ENCODE results near the gene CCDC38.
A peak's percentile ranks its signal among the peaks of the same experiment; 100 is the strongest.

Gene CCDC38

DNA sequence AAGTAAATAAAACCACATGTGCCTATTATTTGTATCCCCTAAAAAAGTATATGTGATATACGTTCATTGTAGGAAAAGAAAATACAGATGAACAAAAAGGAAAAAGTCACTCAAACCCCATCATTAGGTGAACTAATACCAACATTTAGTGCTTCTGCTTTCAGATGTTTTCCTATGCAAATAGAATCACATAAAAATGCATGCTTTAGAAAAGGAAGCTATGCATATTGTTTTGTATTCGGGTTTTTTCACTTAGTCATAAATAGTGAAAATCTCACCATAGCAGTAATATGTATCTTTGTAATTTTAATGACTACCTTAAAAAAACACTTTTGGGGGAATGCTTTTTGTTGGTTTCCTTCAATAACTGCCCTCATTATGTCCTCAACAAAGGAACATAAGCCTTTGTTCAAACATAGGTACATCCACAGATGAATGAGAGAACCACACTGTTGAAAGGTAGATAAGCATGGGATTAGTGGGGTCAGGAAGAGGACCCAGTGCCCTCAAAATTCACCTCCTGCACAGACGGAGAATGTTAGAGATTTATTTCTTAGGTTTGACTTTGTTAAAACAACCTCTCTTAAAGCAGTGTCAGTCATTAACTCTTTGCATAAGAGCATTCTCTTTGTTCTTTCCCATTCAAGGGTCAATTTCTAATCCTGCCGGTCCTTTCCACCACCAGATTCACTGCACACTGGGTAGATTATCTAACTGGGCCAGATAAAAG, 7.2 kb upstream of the CCDC38 start:
- H3K9me3 Mint-ChIP-seq, result no peaks in the 10 kb centered on the region
- H3K27ac Mint-ChIP-seq, result no peak overlapping the region
- no peak overlapping the region for H3K4me3 Mint-ChIP-seq
- H3K27me3 Mint-ChIP-seq, result peaks cover 7 to 14% of the 10 kb centered on the region in 2 donors
- H3K4me1 Mint-ChIP-seq (ENCODE audit: low read depth in 2 of 2), result no peaks in the 10 kb centered on the region
- no peak for ATAC-seq (replicated peaks)
- no peak for DNase-seq
- no peaks in the 10 kb centered on the region for H3K36me3 Mint-ChIP-seq (ENCODE audit: insufficient read depth)

DNA sequence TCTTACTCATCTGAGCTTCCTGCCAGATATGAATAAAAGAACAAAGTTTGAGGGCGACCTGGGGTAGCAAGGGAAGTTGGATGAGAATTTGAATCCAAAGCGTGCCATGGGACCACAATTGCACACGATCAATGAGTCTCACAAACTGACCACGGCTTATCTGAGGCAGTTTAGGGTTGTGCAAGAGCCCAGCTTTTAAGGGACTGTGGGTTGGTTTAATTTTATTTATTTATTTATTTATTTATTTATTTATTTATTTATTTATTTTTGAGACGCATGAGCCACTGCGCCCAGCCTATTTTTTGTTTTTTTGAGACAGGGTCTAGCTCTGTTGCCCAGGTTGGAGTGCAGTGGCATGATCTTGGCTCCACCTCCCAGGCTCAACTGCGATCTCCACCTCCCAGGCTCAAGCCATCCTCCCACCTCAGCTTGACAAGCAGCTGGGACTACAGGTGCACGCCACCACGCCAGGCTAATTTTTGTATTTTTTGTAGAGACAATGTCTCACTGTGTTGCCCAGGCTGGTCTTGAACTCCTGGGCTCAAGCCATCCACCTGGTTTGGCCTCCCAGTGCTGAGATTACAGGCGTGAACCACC, 1.8 kb upstream of the CCDC38 start:
- Mint-ChIP-seq H3K36me3 (ENCODE audit: insufficient read depth) (peaks cover 5% of the 10 kb centered on the region), H3K4me1 (ENCODE audit: low read depth in 2 of 2) (peaks cover 5 to 6% of the 10 kb centered on the region in 2 donors), H3K9me3 (no peaks in the 10 kb centered on the region), H3K27ac (no peak overlapping the region), H3K27me3 (no peaks in the 10 kb centered on the region), H3K4me3 (peak overlapping the region; percentile 91 to 95)
- no peak for ATAC-seq (replicated peaks)
- no peak for DNase-seq

DNA sequence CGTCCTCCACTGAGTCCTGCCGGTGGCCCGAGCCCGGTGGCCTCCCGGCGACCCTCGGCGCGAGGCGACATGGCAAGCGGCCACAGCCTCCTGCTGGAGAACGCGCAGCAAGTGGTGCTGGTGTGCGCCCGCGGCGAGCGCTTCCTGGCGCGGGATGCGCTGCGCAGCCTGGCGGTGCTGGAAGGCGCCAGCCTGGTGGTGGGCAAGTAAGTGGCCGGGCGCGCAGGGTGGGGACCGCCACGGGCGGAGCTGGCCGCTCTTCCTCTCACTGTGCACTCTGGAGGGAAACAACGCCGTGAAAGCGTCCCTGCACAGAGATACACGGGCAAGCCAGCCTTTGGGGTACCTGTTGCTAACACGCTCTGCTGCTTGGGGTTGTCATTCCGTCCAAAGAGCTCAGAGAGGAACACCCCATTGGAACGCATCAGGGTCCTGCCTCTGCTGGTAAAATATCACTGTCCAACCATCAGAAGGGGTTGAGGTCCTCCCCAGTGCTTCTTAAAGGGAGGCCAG, 972 bp upstream of the CCDC38 start, which contains the start of gene AMDHD1:
Gene AMDHD1 (plus strand): TSS at position 2 of the 513 bp plus-strand sequence. CDS start 68 bp downstream, at position 70.
- H3K4me1 Mint-ChIP-seq (ENCODE audit: low read depth in 2 of 2), result peaks cover 5 to 6% of the 10 kb centered on the region in 2 donors
- ATAC-seq (replicated peaks) (peak; percentile 73), DNase-seq (peak; percentile 39 to 50 (median 48))
- H3K36me3 Mint-ChIP-seq (ENCODE audit: insufficient read depth), result peaks cover 5% of the 10 kb centered on the region
- peak within 1 kb of the TSS; percentile 91 to 95 for H3K4me3 Mint-ChIP-seq
- H3K27me3 Mint-ChIP-seq, result no peaks in the 10 kb centered on the region
- H3K9me3 Mint-ChIP-seq, result no peaks in the 10 kb centered on the region
- peak within 1 kb of the TSS; percentile 93 for H3K27ac Mint-ChIP-seq

DNA sequence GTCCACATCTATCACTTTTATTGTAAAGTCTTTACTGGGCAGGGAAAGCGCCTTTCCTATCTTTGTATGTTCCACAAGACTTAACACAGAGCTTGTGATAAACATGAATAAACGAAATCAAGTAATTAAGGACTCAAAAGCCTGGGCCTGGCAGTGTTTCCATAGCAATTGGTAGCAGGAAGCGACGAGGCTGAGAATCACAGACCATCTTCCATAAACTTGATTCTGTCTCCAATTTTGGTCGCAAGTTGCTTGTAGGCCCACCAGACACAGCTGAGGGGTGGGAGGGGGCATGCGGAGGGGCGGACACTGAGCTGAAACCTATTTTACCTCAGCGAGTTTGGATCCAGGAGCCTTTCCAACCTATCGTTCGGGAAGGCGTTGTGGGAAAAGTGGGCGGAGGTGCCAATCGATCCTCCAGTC, 302 bp downstream of the CCDC38 start:
- H3K9me3 Mint-ChIP-seq, result no peaks in the 10 kb centered on the region
- peak overlapping the region; percentile 93 for H3K27ac Mint-ChIP-seq
- H3K4me1 Mint-ChIP-seq (ENCODE audit: low read depth in 2 of 2), result peaks cover 5 to 6% of the 10 kb centered on the region in 2 donors
- H3K27me3 Mint-ChIP-seq, result no peaks in the 10 kb centered on the region
- no peak for DNase-seq
- H3K4me3 Mint-ChIP-seq, result peak overlapping the region; percentile 91 to 95
- H3K36me3 Mint-ChIP-seq (ENCODE audit: insufficient read depth), result peaks cover 5% of the 10 kb centered on the region
- no peak for ATAC-seq (replicated peaks)

DNA sequence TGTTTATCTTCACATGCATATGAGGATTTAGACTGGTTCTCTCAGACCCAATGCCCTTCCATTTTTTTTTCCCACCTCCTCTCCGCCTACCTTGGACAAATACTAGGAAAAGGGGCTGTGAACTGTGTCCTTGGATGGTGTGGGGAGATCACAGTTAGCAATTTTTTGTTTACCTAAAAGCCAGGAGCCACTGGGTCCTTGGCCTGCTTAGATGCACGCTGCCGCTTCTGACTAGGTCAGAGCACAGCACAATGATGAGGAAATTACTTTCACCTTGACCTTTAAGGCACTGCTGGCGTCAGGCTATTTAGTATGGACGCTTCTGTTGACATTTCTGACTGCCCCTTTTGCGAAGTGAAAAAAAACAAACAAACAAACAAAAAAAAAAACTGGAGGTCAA, 1.9 kb downstream of the CCDC38 start:
- ATAC-seq (replicated peaks) (no peak), DNase-seq (no peak)
- Mint-ChIP-seq H3K9me3 (no peaks in the 10 kb centered on the region), H3K36me3 (ENCODE audit: insufficient read depth) (peaks cover 5% of the 10 kb centered on the region), H3K27ac (peak overlapping the region in 1 of 2 donors; percentile 56), H3K4me3 (no peak overlapping the region), H3K4me1 (ENCODE audit: low read depth in 2 of 2) (peaks cover 5 to 6% of the 10 kb centered on the region in 2 donors), H3K27me3 (no peaks in the 10 kb centered on the region)

DNA sequence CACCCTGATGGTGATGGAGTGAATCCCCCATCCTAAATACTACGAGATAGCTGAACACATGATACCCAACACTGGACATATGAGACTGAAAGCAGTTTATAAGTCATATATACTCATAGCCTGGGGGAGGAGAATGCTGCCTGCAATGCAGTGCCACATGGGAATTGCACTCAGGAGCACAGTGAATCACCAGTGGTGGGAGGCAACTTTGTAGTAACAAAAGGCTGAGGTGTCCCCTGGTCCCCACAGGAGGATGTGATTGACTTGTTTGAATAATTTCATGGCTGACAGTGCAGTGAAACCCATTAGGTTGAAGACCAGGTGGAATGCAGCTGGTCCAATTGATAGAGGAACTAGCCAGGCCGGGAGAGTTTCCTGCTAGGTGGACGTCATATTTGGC, 20.2 kb downstream of the CCDC38 start:
- Mint-ChIP-seq H3K4me1 (ENCODE audit: low read depth in 2 of 2) (no peaks in the 10 kb centered on the region), H3K36me3 (ENCODE audit: insufficient read depth) (no peaks in the 10 kb centered on the region), H3K9me3 (no peaks in the 10 kb centered on the region), H3K27ac (no peak overlapping the region), H3K4me3 (no peak overlapping the region), H3K27me3 (peaks cover 4 to 6% of the 10 kb centered on the region in 2 donors)
- no peak for DNase-seq
- no peak for ATAC-seq (replicated peaks)

DNA sequence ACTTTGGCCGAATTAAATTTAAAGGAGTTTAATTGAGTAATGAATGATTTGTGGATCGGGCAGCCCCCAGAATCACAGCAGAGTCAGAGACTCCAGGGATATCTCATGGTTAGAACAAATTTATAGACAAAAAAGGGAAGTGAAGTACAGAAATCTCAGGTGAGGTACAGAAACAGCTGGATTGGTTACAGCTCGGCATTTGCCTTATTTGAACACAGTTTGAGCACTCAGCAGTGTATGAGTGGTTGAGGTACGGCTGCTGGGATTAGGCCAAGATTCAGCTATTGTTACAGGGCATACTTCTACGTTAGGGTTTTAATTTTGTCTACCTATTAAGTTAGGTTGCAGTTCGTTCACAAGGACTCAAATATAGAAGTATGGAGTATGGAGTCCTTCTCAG, 23.3 kb downstream of the CCDC38 start:
- H3K9me3 Mint-ChIP-seq, result no peaks in the 10 kb centered on the region
- DNase-seq, result no peak

DNA sequence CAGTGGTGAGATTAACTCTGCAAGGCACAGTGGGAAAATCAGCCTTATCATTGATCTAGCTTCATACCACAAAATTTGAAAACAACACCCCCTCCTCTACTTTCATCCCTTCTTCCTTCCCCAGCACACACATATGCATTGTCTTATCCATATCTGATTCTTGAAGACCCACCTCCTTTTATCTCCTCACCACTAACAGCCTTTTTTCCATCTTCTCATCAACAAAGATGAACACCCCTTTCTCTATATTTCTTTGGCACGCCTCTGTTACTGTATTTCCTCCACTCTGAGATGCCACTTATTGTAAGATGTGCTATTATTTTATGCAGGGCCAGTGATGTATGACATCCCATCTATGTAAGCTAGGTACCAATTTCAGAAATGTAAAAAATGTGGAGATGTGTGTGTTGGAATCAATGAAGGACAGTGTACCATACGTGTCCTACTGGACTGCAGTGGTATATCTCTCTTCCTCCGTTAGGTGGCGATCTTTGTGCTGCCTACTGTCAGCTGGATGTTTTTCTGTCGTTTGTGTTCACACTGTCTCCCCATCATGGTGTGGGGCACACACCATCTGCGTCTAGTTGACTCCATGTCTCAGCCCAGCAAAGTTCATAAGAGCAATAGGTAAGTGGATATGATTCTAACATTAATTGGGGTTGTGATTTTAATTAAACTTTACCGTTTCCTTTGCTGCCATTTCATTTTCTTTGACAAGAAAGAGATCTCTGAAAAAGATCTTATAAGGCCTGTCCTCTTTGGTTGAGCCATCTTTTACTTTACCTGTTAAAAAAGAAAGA, 24.0 kb downstream of the CCDC38 start:
- H3K4me1 Mint-ChIP-seq (ENCODE audit: low read depth in 2 of 2), result no peaks in the 10 kb centered on the region
- H3K27ac Mint-ChIP-seq, result no peak overlapping the region
- H3K27me3 Mint-ChIP-seq, result peaks cover 0 to 19% of the 10 kb centered on the region in 2 donors
- no peaks in the 10 kb centered on the region for H3K36me3 Mint-ChIP-seq (ENCODE audit: insufficient read depth)
- no peak overlapping the region for H3K4me3 Mint-ChIP-seq
- H3K9me3 Mint-ChIP-seq, result no peaks in the 10 kb centered on the region
- peak; percentile 98 for ATAC-seq (replicated peaks)
- peak; percentile 43 to 52 (median 46) for DNase-seq

More for the DNA sequence above, 23.3 kb downstream of the CCDC38 start:
- H3K36me3 Mint-ChIP-seq (ENCODE audit: insufficient read depth), result no peaks in the 10 kb centered on the region
- no peak for ATAC-seq (replicated peaks)
- no peak overlapping the region for H3K27ac Mint-ChIP-seq
- no peak overlapping the region for H3K4me3 Mint-ChIP-seq
- H3K4me1 Mint-ChIP-seq (ENCODE audit: low read depth in 2 of 2), result no peaks in the 10 kb centered on the region
- H3K27me3 Mint-ChIP-seq, result peaks cover 0 to 19% of the 10 kb centered on the region in 2 donors

DNA sequence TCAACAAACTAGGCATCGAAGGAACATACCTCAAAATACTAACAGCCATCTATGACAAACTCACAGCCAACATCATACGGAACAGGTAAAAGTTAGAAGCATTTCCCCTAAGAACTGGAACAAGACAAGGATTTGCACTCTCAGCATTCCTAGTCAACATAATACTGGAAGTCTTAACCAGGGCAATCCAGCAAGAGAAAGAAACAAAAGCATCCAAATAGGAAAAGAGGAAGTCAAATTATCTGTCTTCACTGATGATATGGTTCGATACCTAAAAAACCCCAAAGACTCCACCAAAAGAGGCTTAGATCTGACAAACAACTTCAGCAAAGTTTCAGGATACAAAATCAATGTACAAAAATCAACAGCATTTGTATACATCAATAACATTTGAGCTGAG, 32.5 kb downstream of the CCDC38 start:
- DNase-seq (no peak), ATAC-seq (replicated peaks) (no peak)
- Mint-ChIP-seq H3K9me3 (no peaks in the 10 kb centered on the region), H3K4me3 (no peak overlapping the region), H3K27ac (no peak overlapping the region), H3K36me3 (ENCODE audit: insufficient read depth) (no peaks in the 10 kb centered on the region), H3K27me3 (peaks cover 14 to 25% of the 10 kb centered on the region in 2 donors), H3K4me1 (ENCODE audit: low read depth in 2 of 2) (no peaks in the 10 kb centered on the region)

DNA sequence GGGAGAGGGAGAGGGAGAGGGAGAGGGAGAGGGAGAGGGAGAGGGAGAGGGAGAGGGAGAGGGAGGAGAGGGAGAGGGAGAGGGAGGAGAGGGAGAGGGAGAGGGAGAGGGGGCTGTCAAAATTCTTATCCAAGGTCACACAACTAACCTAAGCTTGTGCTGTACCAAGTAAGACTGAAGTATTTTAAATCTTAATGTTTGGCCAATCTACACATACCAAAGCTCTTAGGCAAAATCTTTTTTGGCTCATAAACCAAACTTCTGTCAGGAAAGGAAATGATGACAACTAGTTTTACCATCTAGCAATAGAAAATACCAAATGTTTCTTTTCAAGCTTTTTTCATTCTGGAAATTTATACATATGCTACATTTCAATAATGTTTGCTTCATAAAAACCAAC, 33.8 kb downstream of the CCDC38 start:
- Mint-ChIP-seq H3K4me1 (ENCODE audit: low read depth in 2 of 2) (no peaks in the 10 kb centered on the region), H3K27me3 (peaks cover 22 to 32% of the 10 kb centered on the region in 2 donors), H3K27ac (no peak overlapping the region), H3K36me3 (ENCODE audit: insufficient read depth) (no peaks in the 10 kb centered on the region), H3K9me3 (no peaks in the 10 kb centered on the region), H3K4me3 (no peak overlapping the region)
- no peak for DNase-seq
- no peak for ATAC-seq (replicated peaks)

DNA sequence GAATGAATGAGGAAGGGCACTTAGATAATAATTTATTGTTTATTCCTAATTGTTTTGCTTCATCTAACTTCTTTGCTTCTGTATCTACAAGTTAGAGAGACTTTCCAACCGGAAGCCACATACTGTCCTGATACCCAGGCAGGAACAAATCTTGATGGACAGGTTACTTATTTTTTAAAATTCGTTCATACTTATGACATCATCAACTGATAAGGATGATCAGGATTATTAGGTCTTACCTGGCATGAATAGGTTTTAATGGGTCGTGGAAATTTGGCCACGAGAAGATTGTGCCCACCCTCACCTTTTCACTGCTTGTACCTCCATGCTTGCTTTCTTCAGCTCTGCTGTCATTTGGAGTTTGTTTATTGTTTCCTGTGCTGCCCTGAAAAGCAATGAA, 44.3 kb downstream of the CCDC38 start:
- no peak overlapping the region for H3K27ac Mint-ChIP-seq
- no peak overlapping the region for H3K4me3 Mint-ChIP-seq
- H3K9me3 Mint-ChIP-seq, result no peaks in the 10 kb centered on the region
- peaks cover 3% of the 10 kb centered on the region for H3K36me3 Mint-ChIP-seq (ENCODE audit: insufficient read depth)
- DNase-seq (no peak), ATAC-seq (replicated peaks) (no peak)
- H3K27me3 Mint-ChIP-seq, result peaks cover 38 to 41% of the 10 kb centered on the region in 2 donors
- H3K4me1 Mint-ChIP-seq (ENCODE audit: low read depth in 2 of 2), result peaks cover 0 to 3% of the 10 kb centered on the region in 2 donors

DNA sequence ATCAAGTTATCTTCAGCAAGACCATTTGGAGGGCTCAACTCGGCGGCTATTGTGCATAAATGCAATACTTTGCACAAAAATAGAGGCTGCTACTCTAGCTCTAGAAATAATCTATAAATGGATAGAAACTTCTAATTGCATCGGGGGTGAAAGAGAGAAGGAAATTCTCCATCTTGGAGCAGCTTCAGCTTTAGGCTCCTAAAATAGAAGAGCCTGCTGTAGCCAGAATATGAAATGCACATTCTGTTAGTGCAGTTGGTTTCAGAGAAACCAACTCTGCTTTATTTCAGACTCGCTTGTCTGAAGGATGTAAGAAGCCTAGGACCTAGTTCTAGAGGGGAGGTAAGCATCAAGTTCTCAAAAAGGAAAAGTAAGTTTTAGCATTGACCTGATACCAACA, 45.6 kb downstream of the CCDC38 start:
- Mint-ChIP-seq H3K36me3 (ENCODE audit: insufficient read depth) (peaks cover 6% of the 10 kb centered on the region), H3K4me1 (ENCODE audit: low read depth in 2 of 2) (peaks cover 0 to 3% of the 10 kb centered on the region in 2 donors), H3K4me3 (no peak overlapping the region), H3K9me3 (no peaks in the 10 kb centered on the region), H3K27me3 (peaks cover 39 to 40% of the 10 kb centered on the region in 2 donors), H3K27ac (no peak overlapping the region)
- no peak for ATAC-seq (replicated peaks)
- no peak for DNase-seq

DNA sequence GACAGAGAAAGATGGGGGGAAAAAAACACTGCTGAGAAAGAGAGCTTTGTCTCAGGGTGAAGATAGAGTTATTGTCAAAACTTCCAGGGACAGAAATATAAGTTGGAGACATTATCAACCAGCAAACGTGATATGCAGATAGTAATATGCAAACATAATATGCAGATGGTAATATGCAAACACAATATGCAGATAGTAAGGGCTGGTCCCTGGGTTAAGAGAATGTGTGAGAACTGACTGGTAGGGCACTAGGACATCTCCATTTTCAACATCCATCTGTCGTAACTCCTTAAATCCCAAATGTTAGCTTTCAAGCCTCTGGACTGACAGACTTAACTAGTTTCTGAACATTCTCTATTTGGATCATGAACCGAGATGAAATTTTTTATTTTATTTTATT, 51.5 kb downstream of the CCDC38 start:
- H3K4me3 Mint-ChIP-seq, result no peak overlapping the region
- H3K9me3 Mint-ChIP-seq, result no peaks in the 10 kb centered on the region
- DNase-seq (no peak), ATAC-seq (replicated peaks) (no peak)
- peaks cover 7% of the 10 kb centered on the region for H3K36me3 Mint-ChIP-seq (ENCODE audit: insufficient read depth)
- H3K27me3 Mint-ChIP-seq, result peaks cover 26 to 32% of the 10 kb centered on the region in 2 donors
- H3K4me1 Mint-ChIP-seq (ENCODE audit: low read depth in 2 of 2), result no peaks in the 10 kb centered on the region
- no peak overlapping the region for H3K27ac Mint-ChIP-seq
